ENCODE measurements around the gene MBNL2.

DNA sequence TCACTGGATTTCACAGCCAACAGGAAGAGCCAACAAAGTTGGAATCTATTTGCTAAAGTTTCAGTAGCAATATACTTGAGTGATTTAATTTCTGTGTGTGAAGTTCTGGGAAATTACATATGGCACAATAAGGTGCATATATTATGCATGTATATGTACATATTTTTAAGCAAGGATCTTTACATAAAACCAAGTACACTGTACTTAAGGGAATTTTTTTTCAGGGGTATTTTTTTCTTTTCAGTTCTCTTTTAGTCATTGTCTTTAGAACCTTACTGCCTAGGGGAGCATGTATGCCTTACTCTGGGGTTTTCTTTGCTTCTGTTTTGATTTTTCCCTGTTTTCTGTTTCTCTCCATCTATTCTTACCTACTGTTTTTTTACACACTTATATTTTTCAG is 219.2 kb downstream of the MBNL2 start:
- TF ChIP-seq CTCF (IDR thresholded peaks at IDR 0.05; ENCODE audit: insufficient read depth, low read length, poor library complexity, severe bottlenecking) (no peak), EZH2phosphoT487 (conservative IDR thresholded peaks at IDR 0.05; ENCODE audit: low read length) (no peak)
